DMS153 treated with DMSO at 0.1 percent for 48 hours (cell line): ENCODE measurements around the gene AP2A1.

Experiments
- DNase-seq: peaks from one replicate; lab custom pipeline; 2025; ENCODE audit not compliant: unreplicated experiment; lab: John Stamatoyannopoulos, UW

AP2A1 gene

DNA sequence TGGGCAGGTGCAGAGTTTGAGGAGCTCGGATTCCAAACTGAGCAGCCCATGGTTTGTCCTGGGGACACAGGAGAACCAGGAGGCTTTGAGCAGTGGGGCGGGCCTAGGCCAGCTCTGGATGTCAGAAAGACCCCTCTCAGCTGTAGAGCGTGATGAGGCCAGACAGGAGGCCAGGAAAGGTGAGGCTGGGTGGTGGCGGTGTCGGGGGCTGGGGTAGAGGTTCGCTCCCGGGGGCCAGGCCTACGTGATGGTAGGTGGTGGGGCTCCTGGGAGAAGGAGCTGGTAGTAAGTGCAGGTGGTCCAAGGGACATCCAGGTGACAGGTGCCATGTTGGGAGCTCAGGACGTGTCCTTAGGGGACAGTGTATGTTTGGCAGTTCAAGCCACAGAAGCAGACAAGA, 70.6 kb downstream of the AP2A1 start:
- DNase-seq, result no peak

DNA sequence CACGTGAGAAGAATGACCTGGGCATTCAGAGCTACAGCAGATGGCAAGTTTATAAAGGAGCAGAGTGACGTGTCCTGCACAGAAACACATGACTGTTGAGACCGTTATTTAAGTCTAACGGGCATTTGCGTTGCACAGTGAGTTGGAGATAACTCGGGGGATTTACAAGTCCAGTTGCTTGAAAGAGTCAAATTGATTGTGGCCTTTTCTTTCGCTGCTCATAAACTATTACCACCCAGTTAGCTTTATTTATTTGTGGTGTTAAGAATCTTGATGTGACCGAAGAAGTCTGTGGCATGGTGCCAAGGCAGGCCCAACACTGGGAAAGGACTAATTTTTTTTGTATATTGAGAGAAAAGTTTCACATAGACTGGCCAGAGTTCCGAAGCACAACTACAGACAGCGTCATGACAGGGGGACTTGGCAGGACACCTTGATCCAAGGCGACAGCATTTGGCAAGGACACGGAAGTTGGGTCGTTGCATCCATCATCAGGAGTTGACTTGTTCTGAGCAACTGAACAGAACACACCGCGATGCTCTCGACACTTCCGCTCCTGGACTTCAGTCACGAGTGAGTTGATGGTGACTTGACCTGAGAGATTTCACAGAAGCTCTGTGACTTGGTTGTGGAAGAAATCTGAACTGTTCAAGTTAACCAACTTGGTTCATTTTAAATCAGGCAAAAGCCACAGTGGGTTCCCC, 72.2 kb downstream of the AP2A1 start:
- no peak for DNase-seq

DNA sequence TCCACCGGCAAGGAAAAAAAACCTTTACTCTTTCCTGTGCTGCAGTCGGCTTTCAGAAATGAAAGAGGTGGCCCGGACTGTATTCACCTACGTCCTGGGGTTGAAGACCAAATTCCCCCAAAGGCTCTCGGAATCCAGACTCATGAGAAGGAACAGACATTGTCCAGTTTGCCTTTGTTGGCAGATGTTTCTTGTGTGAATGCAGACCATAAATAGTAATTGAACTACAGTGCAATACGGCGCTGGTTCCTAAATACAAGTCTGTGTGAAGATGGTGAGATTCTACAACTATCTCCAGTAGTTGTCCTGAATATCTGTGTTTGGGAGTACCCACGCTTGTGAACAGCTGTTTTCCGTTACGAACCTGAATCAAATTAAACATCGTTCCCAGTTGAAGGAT, 72.9 kb downstream of the AP2A1 start:
- no peak for DNase-seq

GRCh38 chr19:49840321-49840720, 73.5 kb downstream of the AP2A1 start:
- no peak for DNase-seq

GRCh38 chr19:49840736-49841249, 74.0 kb downstream of the AP2A1 start:
- no peak for DNase-seq

DNA sequence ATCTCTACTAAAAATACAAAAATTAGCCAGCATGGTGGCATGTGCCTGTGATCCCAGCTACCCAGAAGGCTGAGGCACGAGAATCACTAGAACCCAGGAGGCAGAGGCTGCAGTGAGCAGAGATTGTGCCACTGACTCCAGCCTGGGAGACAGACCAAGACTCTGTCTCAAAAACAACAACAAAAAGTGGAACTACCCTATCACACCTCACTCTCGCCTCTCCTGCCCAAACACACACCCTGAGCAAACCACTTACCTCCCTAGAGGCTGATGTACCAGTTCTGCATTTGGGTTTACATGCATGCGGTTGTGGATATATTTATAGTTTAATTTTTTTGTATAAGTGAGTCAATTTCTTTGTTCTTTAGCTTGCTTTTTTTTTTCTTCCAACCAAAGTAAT, 76.5 kb downstream of the AP2A1 start:
- no peak for DNase-seq

DNA sequence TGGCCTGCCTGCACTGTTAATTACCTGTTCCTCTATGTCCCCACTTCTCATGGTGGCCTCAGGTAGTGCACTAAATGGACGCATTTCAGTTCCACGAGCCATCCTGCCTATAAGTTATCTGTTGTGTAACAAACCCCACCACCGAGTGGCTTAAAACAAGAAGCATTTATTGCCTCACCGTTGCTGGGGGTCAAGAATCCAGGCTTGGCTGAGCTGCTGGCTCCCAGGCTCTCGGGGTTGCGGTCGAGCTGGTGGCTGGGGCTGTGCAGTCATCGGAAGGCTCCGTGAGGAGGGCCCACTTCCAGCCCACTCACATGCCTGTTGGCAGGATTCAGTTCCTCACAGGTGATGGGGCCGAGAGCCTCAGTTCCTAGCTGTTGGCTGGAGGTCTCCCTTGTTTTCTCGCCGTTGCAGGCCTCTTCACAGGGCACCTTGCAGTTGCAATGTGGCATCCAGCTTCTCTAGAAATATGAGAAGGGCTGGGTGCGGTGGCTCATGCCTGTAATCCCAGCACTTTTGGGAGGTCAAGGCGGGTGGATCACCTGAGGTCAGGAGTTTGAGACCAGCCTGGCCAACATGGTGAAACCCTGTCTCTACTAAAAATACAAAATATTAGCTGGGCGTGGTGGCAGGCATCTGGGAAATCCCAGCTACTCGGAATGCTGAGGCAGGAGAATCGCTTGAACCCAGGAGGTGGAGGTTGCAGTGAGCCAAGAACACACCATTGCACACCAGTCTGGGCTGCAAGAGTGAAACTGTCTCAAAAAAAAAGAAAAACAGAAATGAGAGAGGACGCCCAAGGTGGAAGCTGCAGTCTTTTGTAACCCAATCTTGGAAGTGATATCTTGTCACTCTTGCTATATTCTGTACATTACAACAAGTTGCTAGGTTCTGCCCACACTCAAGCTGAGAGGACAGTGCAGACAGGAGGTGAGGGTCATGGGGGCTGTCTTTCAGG, 77.6 kb downstream of the AP2A1 start:
- no peak for DNase-seq

GRCh38 chr19:49845414-49845813, 78.6 kb downstream of the AP2A1 start:
- no peak for DNase-seq

DNA sequence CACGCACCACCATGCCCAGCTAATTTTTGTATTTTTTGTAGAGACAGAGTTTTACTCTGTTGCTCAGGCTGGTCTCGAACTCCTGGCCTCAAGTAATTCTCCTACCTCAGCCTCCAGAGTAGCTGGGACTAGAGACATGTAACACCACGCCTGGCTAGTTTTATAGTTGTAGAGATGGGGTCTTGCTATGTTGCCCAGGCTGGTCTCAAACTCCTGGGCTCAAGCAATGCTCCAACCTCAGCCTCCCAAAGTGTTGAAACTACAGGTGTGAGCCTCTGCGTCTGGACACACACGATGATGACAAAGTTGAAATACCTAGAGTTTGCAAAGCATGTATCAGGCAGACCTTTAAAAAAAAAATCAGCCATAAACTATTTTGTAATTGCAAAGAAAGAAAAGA, 79.6 kb downstream of the AP2A1 start:
- no peak for DNase-seq

- DNase-seq, result no peak
These were observed 81.2 kb downstream of the AP2A1 start for GRCh38 chr19:49847731-49848696.

DNA sequence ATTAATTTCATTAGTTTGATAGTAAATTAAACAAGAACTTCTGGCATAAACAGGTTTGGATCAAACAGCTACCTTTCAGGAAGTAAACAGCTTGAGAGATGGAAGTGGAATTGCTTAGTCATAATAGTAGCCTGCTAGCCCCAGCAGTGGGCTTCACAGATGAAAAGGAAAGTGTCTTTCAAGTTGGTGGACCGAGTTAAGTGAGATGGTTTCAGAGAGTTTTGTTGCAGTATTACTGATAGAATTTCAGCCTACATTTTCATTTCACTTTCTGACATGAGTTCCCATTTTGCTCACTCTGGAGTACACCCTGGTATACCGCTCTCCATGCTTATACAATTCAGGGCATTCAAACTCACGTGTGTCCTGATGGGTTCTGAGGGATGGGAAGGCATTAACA, 82.1 kb downstream of the AP2A1 start:
- no peak for DNase-seq

DNA sequence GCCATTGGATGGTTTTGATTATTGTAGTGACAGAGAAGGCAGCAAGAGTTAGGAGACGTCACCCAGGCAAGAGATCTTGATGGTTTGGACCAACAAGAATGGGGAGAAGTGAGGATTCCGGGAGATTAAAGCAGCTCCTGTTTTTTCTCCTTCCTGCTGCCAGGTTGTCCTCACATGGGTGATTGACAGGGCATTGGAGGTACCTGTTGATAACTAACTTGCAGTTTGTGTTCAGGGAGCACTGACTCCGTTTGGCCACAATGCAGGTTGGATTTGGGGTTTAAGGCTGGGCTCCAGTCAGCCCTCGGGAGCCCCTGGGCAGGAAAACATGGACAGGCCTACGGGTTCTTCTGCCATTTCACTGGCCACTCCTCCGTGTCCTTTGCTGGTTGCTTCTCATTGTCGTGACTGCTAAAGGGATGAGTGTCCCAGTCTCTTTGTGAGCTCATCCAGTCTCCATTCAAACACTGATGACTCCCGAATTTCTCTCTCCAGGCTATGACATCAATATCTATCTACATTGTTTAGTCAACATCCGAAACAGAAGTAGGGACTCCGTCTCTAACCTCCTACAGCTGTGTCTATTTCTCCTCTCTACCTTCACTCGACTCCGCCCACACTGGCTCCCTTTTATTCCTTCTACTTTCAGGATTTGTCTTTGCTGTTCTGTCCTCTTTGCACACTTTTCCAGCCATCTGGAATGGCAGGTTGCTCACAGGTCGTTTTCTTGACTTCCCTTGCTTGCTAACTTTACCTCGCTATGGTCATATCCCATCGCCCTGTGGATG, 82.8 kb downstream of the AP2A1 start:
- DNase-seq, result no peak

GRCh38 chr19:49850221-49850486, 83.4 kb downstream of the AP2A1 start:
- no peak for DNase-seq

GRCh38 chr19:49850487-49851342, 83.9 kb downstream of the AP2A1 start, which contains the start of gene PTOV1:
TSS of gene PTOV1 (plus strand) at chr19:49851159.
- peak; percentile 86 for DNase-seq

DNA sequence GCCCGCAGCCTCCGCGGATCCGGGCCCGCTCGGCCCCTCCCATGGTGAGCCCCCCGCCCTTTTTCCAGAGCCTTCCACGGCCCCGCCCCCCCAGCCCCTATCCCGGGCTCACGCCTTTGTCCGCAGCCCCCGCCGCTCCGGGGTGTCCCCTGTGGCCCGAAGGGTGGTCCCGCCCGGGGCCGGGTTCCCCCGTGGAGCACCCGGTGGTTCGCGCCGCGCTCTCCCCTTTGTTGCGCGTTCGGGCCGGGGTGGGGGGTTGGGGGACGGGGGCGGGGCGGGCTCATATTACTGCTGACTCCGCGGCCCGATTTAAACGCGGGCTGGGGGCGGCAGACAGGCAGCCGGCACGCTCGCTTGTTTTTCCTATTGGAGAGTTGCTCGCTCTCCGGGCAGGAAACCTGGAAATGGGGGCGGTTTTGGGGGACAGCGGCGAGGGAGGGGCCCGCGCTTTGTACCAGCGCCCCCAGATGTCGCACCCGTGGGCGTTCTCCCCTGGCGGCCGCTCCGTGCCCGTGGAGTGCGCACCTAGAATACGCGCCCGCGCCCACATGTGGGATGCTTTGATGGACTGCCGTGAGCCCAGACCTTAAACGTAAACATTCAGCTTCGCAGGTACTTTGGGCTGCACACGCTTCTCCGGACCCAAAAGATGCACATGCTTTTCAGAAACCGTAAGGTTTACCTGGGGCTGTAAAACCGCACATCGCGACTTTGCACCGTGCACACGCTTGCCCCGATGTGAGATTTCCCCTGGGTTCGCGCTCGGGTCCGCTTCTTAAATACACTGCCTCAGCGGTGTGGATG, 84.9 kb downstream of the AP2A1 start:
- DNase-seq, result no peak

DNA sequence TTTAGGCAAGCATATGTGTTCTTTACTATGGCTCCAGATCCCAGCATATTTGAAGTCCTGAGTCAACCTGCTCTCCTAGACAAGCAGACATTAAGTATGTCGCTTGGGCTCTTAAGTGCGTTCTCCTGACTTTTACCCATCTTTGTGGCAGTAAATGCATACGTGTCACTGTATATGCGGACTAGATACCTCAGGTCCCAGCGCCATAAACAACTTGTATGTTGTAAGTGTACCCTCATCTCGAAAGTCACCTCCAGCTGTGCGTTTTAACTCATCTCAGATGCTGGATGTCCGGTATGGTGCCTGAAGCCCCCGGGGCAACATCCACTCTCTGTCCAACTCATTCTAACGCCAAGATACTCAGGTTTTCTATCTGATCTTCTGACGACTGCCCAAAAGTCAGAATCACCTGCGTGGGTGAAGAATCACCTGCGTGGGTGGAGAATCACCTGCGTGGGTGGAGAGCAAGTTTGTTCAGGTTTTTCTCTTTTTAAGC, 85.9 kb downstream of the AP2A1 start:
- DNase-seq, result no peak

DNA sequence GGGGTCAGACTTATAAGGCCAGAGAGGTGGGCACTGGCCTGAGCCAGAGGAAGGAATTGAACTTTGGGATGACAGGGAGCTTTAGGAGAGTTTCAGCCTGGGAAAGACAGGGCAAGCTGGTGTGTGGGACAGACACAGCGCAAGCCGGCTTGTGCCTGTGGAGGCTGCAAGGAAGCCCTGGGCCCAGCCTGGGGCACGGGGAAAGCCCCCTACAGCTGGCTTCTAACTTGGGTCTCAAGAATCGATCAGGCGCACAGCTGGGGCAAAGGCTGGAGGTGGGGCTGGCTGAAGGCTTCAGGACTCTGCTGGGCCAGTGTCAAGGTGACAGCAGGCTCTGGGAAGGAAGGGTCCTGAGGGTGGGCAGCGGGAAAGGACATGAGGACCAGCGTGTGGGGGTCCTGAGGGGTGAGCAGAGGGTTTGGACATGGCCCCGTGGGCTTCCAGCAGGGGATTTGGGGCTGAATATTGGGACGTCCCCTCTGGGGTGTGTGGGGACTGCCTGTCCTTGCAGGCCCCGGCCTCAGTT, 87.1 kb downstream of the AP2A1 start:
- DNase-seq, result no peak
